Vagina (tissue), 2 donors: ENCODE data around the gene ADGRV1.

Experiments
- CTCF ChIP-seq, 3 experiments: fragments of 450-650 bp in 2 of 3; fragments of 200-600 bp in 1 of 3; sonication (generic) in 1 of 3; IDR thresholded peaks; one replicate each; pipeline ENCODE4 v1.5.1; 2017 to 2019; ENCODE audit warnings: antibody characterized with exemption in 3 of 3, mild to moderate bottlenecking in 2 of 3, moderate library complexity in 2 of 3
- POLR2A ChIP-seq, 2 donors: fragments of 450-650 bp; IDR thresholded peaks; one replicate each; pipeline ENCODE4 v1.6.1; 2017; ENCODE audit warnings: antibody characterized with exemption in 2 of 2, mild to moderate bottlenecking in 2 of 2, moderate library complexity in 2 of 2
- POLR2AphosphoS5 ChIP-seq, 2 donors: sonication (generic); formaldehyde crosslinking; IDR thresholded peaks; one replicate each; pipeline ENCODE4 v1.9.0; 2017; ENCODE audit warnings: antibody characterized with exemption in 2 of 2, mild to moderate bottlenecking in 2 of 2, low read depth in 1 of 2; ENCODE audit not compliant: insufficient read depth in 1 of 2

GRCh38 chr5:91122651-91123050, 564.1 kb downstream of the ADGRV1 start:
- no peak for TF ChIP-seq POLR2AphosphoS5 (IDR thresholded peaks at IDR 0.05; ENCODE audit: insufficient read depth in 1 of 2, low read depth in 1 of 2)
- no peak for TF ChIP-seq POLR2A (IDR thresholded peaks at IDR 0.05)
- TF ChIP-seq CTCF (IDR thresholded peaks at IDR 0.05) = no peak
